Measurements from ENCODE around the gene LMLN. TPM values are rescaled to one million over a fixed set of nuclear protein-coding genes. Genes with fewer than 3 reads are reported as not detected.
A peak's percentile ranks its signal among the peaks of the same experiment; 100 is the strongest.
"Not testable (repeated sequence)": the region's sequence is repeated elsewhere in the genome, so short reads cannot be mapped to it uniquely, and the experiment has no call there.

The LMLN gene
- total RNA-seq, 1 donor, result 6.5 TPM

GRCh38 chr3:197952440-197952839 lies 7.6 kb upstream of the LMLN start:
- no peak for TF ChIP-seq CTCF (IDR thresholded peaks at IDR 0.05; ENCODE audit: insufficient read depth, low read depth, low read length)
- DNase-seq (ENCODE audit: low read depth), result no peak
- H3K4me3 ChIP-seq (ENCODE audit: low read depth, low read length), result peak overlapping the region; percentile 90

GRCh38 chr3:197953325-197953724 lies 6.7 kb upstream of the LMLN start:
- H3K4me3 ChIP-seq (ENCODE audit: low read depth, low read length), result no peak overlapping the region
- no peak for DNase-seq (ENCODE audit: low read depth)
- TF ChIP-seq CTCF (IDR thresholded peaks at IDR 0.05; ENCODE audit: insufficient read depth, low read depth, low read length), result no peak

- no peak for DNase-seq (ENCODE audit: low read depth)
Measured at GRCh38 chr3:197953881-197954280, 6.1 kb upstream of the LMLN start.

DNA sequence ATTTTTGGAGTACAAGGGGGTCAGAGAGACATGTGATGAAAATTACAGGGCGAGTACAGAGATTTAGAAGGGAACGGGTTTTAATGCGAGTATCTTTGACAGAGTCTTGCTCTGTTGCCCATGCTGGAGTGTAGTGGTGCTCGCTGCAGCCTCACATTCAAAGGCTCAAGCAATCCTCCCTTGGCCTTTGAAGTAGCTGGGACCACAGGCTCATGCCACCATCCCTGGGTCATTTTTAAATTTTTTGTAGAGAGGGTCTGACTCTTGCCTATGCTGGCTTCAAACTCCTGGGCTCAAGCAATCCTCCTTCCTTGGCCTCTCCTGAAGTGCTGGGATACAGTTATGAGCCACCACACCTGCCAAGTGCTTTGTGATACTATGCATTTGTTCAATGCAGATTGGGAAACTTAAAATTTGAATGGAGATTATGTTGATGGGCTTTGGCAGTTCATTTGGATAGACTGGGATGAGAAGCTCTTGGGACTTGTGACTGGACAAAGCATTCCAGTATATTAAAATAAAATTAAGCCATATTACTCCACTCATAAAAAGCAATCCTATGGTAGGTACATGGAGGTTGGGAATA lies 4.0 kb upstream of the LMLN start:
- no peak for TF ChIP-seq CTCF (IDR thresholded peaks at IDR 0.05; ENCODE audit: insufficient read depth, low read depth, low read length)
- no peak for DNase-seq (ENCODE audit: low read depth)
- H3K4me3 ChIP-seq (ENCODE audit: low read depth, low read length), result no peak overlapping the region

More at GRCh38 chr3:197953881-197954280, 6.1 kb upstream of the LMLN start:
- no peak for TF ChIP-seq CTCF (IDR thresholded peaks at IDR 0.05; ENCODE audit: insufficient read depth, low read depth, low read length)
- H3K4me3 ChIP-seq (ENCODE audit: low read depth, low read length), result no peak overlapping the region

- no peak for TF ChIP-seq CTCF (IDR thresholded peaks at IDR 0.05; ENCODE audit: insufficient read depth, low read depth, low read length)
- H3K4me3 ChIP-seq (ENCODE audit: low read depth, low read length), result no peak overlapping the region
- DNase-seq (ENCODE audit: low read depth), result no peak
Measured at GRCh38 chr3:197956626-197956988, 3.4 kb upstream of the LMLN start.

GRCh38 chr3:197957790-197958133 lies 2.3 kb upstream of the LMLN start:
- DNase-seq (ENCODE audit: low read depth), result no peak
- no peak for TF ChIP-seq CTCF (IDR thresholded peaks at IDR 0.05; ENCODE audit: insufficient read depth, low read depth, low read length)
- H3K4me3 ChIP-seq (ENCODE audit: low read depth, low read length), result no peak overlapping the region

GRCh38 chr3:197958346-197958745 lies 1.7 kb upstream of the LMLN start:
- DNase-seq (ENCODE audit: low read depth), result no peak
- no peak for TF ChIP-seq CTCF (IDR thresholded peaks at IDR 0.05; ENCODE audit: insufficient read depth, low read depth, low read length)
- no peak overlapping the region for H3K4me3 ChIP-seq (ENCODE audit: low read depth, low read length)

DNA sequence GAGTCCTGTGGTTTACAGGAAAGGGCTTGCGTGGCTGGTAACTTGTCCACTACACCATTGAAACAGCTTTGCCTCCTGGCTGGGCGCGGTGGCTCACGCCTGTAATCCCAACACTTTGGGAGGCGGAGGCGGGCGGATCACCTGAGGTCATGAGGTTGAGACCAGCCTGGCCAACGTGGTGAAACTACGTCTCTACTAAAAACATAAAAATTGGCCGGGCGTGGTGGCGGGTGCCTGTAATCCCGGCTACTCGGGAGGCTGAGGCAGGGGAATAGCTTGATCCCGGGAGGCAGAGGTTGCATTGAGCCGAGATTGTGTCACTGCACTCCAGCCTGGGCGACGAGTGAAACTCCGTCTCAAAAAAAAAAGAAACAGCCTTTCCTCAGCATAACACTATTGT lies 1.2 kb upstream of the LMLN start:
- H3K4me3 ChIP-seq (ENCODE audit: low read depth, low read length), result not testable (repeated sequence)

More for the DNA sequence above, 1.2 kb upstream of the LMLN start:
- not testable (repeated sequence) for DNase-seq (ENCODE audit: low read depth)

Data from fibroblast of villous mesenchyme (primary cell).